OCI-M1 (cell line): ENCODE results near the gene OR2A25.

ENCODE experiments used
- DNase-seq: peaks from one replicate; lab custom pipeline; 2025; lab: John Stamatoyannopoulos, UW

OR2A25 gene

DNA sequence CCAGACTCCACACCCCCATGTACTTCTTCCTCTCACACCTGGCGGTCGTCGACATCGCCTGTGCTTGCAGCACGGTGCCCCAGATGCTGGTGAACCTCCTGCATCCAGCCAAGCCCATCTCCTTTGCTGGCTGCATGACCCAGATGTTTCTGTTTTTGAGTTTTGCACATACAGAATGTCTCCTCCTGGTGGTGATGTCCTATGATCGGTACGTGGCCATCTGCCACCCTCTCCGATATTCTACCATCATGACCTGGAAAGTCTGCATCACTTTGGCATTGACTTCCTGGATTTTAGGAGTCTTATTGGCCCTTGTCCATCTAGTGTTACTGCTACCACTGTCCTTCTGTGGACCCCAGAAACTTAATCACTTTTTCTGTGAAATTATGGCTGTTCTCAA lies 4.8 kb downstream of the OR2A25 start:
- no peak for DNase-seq

DNA sequence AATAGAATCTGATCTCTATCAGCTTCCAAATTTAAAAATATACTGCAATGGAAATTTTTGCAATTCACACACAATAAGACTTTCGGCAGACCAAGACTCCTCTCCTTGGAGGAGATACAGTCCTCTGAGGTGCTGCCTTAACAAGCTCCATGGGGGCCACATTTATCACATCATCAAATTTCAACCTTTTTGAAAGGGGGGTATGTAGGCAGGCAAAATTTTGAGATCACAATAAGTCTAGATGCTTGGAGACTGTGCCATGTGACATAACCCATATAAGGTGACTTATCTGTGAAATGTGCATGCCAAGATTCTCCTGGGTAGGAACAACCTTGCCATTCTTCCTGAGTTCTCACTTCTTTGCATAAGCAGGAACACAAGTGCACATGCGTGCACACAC lies 16.4 kb downstream of the OR2A25 start, which contains the start of gene OR2A12:
Gene OR2A12, plus strand, starts transcription at position 301 of the 400 bp plus-strand sequence. CDS start 8,830 bp downstream, outside the sequence.
- no peak for DNase-seq

GRCh38 chr7:144086730-144087129 lies 17.1 kb downstream of the OR2A25 start:
- no peak for DNase-seq

DNA sequence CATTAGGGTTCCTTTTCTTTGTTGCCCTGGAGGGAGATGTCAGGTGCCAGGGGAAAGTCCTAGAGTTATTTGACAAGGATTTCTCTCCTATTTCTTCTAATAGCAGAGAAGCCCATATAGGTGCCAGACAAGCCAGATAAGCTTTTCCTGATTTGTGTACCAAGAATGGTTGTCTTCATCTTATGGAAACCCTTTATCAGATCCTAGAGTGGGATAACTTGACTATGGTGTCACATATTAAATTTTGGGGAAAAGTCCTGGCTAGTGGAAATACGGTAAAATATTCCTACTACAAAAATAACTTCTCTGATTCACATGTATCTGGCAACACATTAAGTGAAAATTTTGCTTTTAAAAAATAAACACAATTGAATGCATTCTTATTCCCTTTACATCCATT lies 17.6 kb downstream of the OR2A25 start:
- DNase-seq: no peak

- no peak for DNase-seq
Measured at GRCh38 chr7:144090667-144091066, 21.1 kb downstream of the OR2A25 start.

DNA sequence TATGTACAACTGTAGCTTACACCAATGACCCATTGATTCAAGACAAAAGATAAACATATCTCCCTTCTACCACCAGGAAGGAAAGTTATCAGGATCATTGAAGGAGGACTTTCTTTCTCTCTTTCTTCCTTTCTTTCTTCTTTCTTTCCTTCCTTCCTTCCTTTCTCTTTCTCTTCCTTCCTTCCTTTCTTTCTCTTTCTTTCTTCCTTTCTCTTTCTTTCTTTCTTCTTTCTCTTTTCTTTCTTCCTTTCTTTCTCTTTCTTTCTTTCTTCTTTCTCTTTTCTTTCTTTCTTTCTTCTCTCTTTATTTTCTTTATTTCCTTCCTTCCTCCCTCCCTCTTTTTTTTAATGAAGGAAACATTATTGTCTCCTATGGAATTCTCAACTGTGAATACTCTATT lies 29.2 kb downstream of the OR2A25 start:
- DNase-seq: no peak

DNA sequence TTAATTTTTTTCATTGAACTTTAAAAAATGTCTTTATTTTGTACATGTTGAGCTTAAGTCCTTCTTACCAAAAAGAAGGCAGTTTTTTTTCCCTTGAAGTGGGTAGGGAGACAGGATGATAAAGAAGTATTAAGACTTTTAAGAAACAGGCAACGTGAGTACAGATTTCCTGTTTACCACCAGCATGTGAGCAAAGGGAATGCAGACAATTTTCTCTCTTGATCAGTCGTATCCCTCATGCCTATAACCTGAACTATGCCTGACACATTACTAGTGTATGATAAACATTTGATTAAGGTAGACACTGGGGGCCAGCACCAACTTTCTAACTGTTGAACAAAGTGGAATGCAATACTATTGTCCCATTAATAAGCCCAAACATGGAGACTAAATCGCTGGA lies 31.0 kb downstream of the OR2A25 start:
- no peak for DNase-seq

GRCh38 chr7:144102041-144102440 lies 32.4 kb downstream of the OR2A25 start:
- DNase-seq: no peak

DNA sequence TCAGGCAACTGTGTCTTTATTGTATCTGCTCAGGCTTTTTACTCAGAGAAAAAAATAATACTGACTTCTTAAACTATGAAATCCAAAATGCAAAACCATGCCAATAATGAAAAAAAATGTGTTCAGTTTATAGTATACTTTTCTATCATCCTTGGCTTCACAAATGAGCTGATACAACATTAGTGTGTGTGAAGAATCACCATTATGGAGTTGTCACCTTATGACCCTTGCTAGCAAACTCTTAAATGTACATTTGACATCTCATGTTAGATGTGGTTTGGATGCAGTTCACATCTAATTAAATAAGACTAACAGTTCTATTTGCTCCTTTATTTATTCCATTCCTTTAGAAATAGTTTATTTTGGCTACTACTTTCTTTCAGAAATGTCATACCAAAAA lies 35.6 kb downstream of the OR2A25 start:
- DNase-seq: no peak

- DNase-seq: no peak
Measured at GRCh38 chr7:144109283-144109682, 39.7 kb downstream of the OR2A25 start, which contains the start of gene OR2A2. OR2A2 (plus strand) TSS chr7:144109583; CDS start chr7:144109583, 0 bp downstream.

- DNase-seq: no peak
Measured at GRCh38 chr7:144110272-144110671, 40.7 kb downstream of the OR2A25 start.

- DNase-seq: no peak
Measured at GRCh38 chr7:144113651-144114050, 44.0 kb downstream of the OR2A25 start.

GRCh38 chr7:144118341-144118740 lies 48.7 kb downstream of the OR2A25 start:
- no peak for DNase-seq

DNA sequence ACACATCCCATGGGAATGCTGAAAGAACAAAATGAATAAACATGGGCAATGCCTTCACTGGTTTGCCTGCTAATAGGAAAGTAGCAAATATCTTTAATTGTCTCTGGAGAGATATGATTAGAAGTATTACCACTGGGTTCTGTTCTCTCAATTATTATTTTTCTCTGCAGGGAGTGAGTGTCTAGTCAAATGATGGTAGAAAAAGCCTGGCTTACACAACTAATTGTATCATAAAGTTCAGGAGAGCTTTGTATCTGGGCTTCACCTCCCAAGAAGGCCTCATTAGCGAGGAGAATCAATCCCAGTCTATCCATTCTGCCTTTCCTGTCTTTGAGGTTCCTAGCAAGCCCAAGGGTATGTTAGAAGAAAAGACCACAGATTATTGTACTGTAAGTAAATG lies 53.3 kb downstream of the OR2A25 start, which contains the start of gene OR2A14:
Gene OR2A14, plus strand, starts transcription at position 301 of the 400 bp plus-strand sequence. CDS start 5,937 bp downstream, outside the sequence.
- DNase-seq: no peak
